Kidney epithelial cell (primary cell): ENCODE results near the gene ASH1L. TPM values are rescaled to one million over a fixed set of nuclear protein-coding genes. Genes with fewer than 3 reads are reported as not detected.
A peak's percentile ranks its signal among the peaks of the same experiment; 100 is the strongest.
"Not testable (repeated sequence)": the region's sequence is repeated elsewhere in the genome, so short reads cannot be mapped to it uniquely, and the experiment has no call there.

Experiments
- DNase-seq: peaks from one replicate; pipeline ENCODE4 v3.0.0-alpha.2; 2010; ENCODE audit warnings: low read depth
- H3K27me3 ChIP-seq: 2 replicates; pipeline ENCODE4 v1.6.0; 2011; ENCODE audit warnings: low read length; ENCODE audit not compliant: control insufficient read depth, insufficient read depth
- H3K36me3 ChIP-seq: 2 replicates; pipeline ENCODE4 v1.5.1; 2011; ENCODE audit warnings: low read length; ENCODE audit not compliant: control insufficient read depth, insufficient read depth
- H3K4me3 ChIP-seq: 2 replicates; pipeline ENCODE4 v1.5.1; 2011; ENCODE audit warnings: low read depth, mild to moderate bottlenecking, control low read depth, low read length
- total RNA-seq: library from RNA; depleted of rRNA; stranded (reverse); fragments of >200 nt; gene quantifications from 2 replicates; pipeline ENCODE4 v1.2.3, GENCODE V29; 2015
- TF ChIP-seq, protein P1 (sequence below): IDR thresholded peaks from 2 replicates; pipeline ENCODE4 v1.5.1; 2011; ENCODE audit warnings: mild to moderate bottlenecking, moderate library complexity, low read length, control low read depth, inconsistent platforms; ENCODE audit not compliant: insufficient read depth, poor library complexity, severe bottlenecking

ASH1L gene
- total RNA-seq, 1 donor from 2014 or later, result 19.5 TPM

DNA sequence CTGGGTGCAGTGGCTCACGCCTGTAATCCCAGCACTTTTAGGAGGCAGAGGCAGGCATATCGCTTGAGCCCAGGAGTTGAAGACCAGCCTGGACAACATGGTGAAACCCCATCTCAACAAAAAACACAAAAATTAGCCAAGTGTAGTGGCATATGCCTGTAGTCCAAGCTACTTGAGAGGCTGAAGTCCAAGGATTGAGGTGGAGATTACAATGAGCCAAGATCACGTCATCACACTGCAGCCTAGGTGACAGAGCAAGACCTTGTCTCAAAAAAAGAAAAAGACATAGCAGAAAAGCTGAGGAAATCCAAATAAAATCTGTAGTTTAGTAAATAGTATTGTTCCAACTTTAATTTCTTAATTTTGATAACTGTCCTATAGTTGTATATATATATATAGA, 11.5 kb upstream of the ASH1L start:
- TF ChIP-seq, protein P1, sequence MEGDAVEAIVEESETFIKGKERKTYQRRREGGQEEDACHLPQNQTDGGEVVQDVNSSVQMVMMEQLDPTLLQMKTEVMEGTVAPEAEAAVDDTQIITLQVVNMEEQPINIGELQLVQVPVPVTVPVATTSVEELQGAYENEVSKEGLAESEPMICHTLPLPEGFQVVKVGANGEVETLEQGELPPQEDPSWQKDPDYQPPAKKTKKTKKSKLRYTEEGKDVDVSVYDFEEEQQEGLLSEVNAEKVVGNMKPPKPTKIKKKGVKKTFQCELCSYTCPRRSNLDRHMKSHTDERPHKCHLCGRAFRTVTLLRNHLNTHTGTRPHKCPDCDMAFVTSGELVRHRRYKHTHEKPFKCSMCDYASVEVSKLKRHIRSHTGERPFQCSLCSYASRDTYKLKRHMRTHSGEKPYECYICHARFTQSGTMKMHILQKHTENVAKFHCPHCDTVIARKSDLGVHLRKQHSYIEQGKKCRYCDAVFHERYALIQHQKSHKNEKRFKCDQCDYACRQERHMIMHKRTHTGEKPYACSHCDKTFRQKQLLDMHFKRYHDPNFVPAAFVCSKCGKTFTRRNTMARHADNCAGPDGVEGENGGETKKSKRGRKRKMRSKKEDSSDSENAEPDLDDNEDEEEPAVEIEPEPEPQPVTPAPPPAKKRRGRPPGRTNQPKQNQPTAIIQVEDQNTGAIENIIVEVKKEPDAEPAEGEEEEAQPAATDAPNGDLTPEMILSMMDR, result no peak
- H3K27me3 ChIP-seq, result no peaks in the 10 kb centered on the region

DNA sequence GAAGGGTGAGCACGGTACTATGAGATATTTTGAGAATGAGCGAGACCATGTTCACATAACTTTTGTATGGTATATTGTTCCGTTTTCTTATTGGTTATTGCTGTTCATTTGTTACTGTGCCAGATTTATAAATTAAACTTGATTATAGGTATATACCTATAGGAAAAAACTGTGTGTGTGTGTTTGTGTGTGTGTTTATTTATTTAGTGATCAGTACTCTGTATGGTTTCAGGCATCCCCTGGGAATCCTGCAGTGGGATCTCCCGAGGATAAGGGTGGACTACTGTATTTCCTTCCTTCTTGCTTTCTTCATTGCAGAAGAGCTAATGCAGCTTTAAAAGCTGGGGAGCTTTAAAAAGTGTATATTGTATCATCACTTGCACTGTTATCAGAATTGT, 8.0 kb upstream of the ASH1L start:
- Histone ChIP-seq H3K36me3 (no peaks in the 10 kb centered on the region), H3K4me3 (no peak overlapping the region), H3K27me3 (no peaks in the 10 kb centered on the region)
- TF ChIP-seq, protein P1, result no peak
- DNase-seq, result no peak

More for the DNA sequence above, 11.5 kb upstream of the ASH1L start:
- no peak for DNase-seq
- H3K36me3 ChIP-seq, result no peaks in the 10 kb centered on the region
- H3K4me3 ChIP-seq, result no peak overlapping the region

DNA sequence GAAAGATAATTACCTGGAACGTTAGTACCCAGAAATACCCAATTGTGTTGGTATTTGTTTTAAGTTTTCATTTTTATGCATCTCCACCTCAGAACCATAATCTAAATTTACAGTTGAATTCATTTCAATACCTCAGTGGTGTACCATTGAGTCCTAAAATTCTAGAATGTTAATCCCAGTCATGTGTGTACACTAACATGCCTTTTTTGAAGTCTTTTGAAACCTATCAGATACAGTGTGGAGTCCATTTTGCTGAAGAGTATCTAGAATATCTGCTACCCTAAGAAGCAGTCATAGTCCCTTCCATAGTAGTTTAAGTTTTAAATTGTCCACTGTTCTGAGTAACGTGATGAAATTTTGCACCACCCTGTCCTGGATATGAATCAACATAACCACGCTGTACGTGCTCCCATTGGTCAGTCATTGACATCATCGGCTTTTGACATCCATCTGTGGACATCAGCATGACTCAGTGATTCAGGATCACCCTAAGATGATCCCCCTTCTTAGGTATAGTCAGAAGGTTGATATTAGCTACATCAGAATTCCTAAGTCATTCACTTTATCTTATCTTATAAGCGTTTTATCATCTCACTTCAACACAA, 7.5 kb upstream of the ASH1L start:
- TF ChIP-seq, protein P1, result no peak
- Histone ChIP-seq H3K4me3 (no peak overlapping the region), H3K36me3 (no peaks in the 10 kb centered on the region), H3K27me3 (no peaks in the 10 kb centered on the region)
- DNase-seq, result no peak

DNA sequence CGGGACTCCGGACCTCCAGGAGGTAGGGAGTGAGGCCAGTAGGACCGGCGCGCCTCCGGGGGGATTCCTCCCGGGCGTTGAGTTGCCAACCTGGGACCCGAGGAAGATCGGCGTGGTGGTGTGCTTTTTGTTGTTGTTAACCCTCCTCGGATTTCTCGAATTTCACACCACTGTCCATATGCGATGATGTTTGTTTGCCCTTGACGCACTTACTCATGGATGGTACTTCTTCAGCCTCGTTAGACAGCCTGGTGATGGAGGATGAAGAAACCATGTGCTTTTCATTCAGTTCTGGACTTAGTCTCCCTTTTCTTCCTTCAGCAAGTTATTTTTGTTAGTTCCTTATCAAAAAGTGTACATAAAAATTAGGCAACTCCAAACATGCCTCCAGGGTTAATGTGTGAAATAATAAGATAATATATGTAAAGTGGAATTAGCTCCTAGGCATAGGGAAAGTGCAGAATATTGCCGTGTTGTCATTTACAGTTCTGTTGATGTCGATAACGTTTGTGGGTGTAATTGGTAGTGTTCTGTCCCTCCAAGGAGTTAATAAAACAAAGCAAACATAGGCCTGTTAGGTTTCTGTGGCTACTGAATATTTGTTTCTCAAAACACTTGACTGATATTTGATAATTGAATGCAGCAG, 897 bp upstream of the ASH1L start:
- not testable (repeated sequence) for H3K36me3 ChIP-seq, DNase-seq

DNA sequence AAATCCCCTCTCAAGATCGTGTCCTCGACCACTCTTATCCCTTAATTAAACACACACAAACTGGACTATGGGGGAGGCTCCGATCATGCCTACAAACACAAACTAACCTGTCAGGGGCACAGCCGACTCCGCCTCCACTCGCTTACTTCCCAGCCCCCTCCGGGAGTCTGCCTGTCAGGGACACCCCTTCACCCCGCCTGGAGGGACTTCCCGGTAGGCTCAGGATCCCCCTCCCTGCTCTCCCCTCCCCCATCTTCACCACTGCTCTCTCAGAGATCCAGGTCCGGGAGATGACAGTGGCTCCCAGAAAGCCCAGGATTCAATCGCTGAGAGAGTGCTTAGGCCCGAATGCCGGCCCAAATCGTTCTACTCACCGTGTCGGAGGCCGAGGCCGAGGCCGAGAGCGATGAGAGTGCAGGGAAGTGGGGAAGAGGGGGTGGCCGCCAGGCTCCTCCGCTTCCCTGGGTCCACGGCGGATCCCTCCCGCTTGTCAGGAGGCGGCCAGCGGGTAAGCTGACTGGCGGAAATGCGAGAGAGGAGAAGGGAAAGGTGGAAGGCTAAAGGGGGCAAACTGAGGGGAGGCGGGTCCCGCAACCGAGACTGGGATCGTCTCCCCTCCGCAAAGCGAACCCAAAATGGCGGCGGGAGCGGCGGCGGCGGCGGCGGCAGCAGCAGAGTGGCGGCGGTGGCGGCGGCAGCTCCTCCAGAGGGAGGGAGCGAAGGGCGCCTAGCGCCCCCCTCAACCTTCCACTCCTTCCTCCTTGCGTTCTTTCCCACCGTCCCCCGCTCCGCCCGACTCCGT, 623 bp downstream of the ASH1L start:
- H3K36me3 ChIP-seq, DNase-seq, H3K27me3 ChIP-seq: not testable (repeated sequence)
- peak overlapping the region; percentile 68 for H3K4me3 ChIP-seq

More for the DNA sequence above, 897 bp upstream of the ASH1L start:
- H3K4me3 ChIP-seq, result peak overlapping the region; percentile 68
- H3K27me3 ChIP-seq, result not testable (repeated sequence)

DNA sequence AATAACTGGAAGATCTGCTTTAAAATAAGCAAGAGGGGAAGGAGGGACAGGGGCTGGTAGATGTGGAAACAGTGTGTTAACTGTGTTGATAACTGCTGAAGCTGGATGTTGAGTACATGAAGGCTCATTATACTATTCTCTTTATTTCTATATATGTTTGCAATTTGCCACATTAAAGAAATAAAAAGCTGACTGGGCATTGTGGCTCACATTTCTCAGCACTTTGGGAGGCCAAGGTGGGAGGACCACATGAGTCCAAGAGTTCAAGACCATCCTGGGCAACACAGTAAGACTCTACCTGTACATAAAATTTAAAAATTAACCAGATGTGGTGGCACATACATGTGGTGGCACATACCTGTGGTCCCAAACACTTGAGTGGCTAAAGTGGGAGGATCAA, 6.7 kb downstream of the ASH1L start:
- Histone ChIP-seq H3K36me3 (peaks cover 2% of the 10 kb centered on the region), H3K27me3 (no peaks in the 10 kb centered on the region), H3K4me3 (no peak overlapping the region)
- TF ChIP-seq, protein P1, result no peak
- DNase-seq, result no peak
